ENCODE results near the gene LCN2.

The LCN2 gene

GRCh38 chr9:128136816-128137793 lies 12.1 kb upstream of the LCN2 start:
- Histone ChIP-seq H3K4me1 (ENCODE audit: control extremely low read depth in 1 of 4, control insufficient read depth in 4 of 4, insufficient read depth in 4 of 4, low read length in 3 of 4) (peaks cover 0 to 8% (median 6%) of the 10 kb centered on the region in 4 experiments), H3K4me3 (ENCODE audit: control insufficient read depth in 1 of 7, extremely low read depth in 1 of 7, insufficient read depth in 4 of 7, low read depth in 2 of 7, low read length in 6 of 7) (no peak overlapping the region), H3K9me3 (ENCODE audit: control extremely low read depth in 1 of 5, control insufficient read depth in 4 of 5, insufficient read depth in 2 of 5, low read depth in 1 of 5, low read length in 4 of 5) (no peaks in the 10 kb centered on the region), H3K36me3 (ENCODE audit: control insufficient read depth in 4 of 4, insufficient read depth in 4 of 4, low read length in 3 of 4) (no peaks in the 10 kb centered on the region), H3K27me3 (replicated peaks in 2 of 5; ENCODE audit: control insufficient read depth in 4 of 5, insufficient read depth in 5 of 5, low read length in 4 of 5) (no peaks in the 10 kb centered on the region), H3K27ac (ENCODE audit: insufficient read depth in 1 of 2, low read depth in 1 of 2, low read length in 2 of 2, poor library complexity in 1 of 2, severe bottlenecking in 2 of 2) (no peak overlapping the region)
- peak in 2 of 3 donors; percentile 24 to 61 for DNase-seq
- ChIA-PET CTCF (interaction anchor here (1.0 to 1.7 kb wide), 5 partner anchors 8 to 20 kb away, joined by 3 to 6 read pairs (median 4); no protein-coding TSS in a partner anchor), POLR2A (no interaction called here)
- 87% methylated on average over 14 of the region's 18 CpGs for WGBS (ENCODE audit: insufficient coverage)

- Histone ChIP-seq H3K4me1 (ENCODE audit: control extremely low read depth in 1 of 4, control insufficient read depth in 4 of 4, insufficient read depth in 4 of 4, low read length in 3 of 4) (peaks cover 0 to 14% (median 7%) of the 10 kb centered on the region in 4 experiments), H3K9me3 (ENCODE audit: control extremely low read depth in 1 of 5, control insufficient read depth in 4 of 5, insufficient read depth in 2 of 5, low read depth in 1 of 5, low read length in 4 of 5) (no peaks in the 10 kb centered on the region), H3K27ac (ENCODE audit: insufficient read depth in 1 of 2, low read depth in 1 of 2, low read length in 2 of 2, poor library complexity in 1 of 2, severe bottlenecking in 2 of 2) (no peak overlapping the region), H3K36me3 (ENCODE audit: control insufficient read depth in 4 of 4, insufficient read depth in 4 of 4, low read length in 3 of 4) (no peaks in the 10 kb centered on the region), H3K4me3 (ENCODE audit: control insufficient read depth in 1 of 7, extremely low read depth in 1 of 7, insufficient read depth in 4 of 7, low read depth in 2 of 7, low read length in 6 of 7) (no peak overlapping the region), H3K27me3 (replicated peaks in 2 of 5; ENCODE audit: control insufficient read depth in 4 of 5, insufficient read depth in 5 of 5, low read length in 4 of 5) (no peaks in the 10 kb centered on the region)
- 100% methylated on average over 2 of the region's 3 CpGs for WGBS (ENCODE audit: insufficient coverage)
- CTCF ChIA-PET: interaction anchor here (1.0 to 1.4 kb wide), 2 partner anchors 8 to 9 kb away, joined by 3 to 6 read pairs; no protein-coding TSS in a partner anchor
- no peak for DNase-seq
- POLR2A ChIA-PET: no interaction called here
Measured at GRCh38 chr9:128138001-128138400, 11.3 kb upstream of the LCN2 start.

GRCh38 chr9:128139621-128140020 lies 9.6 kb upstream of the LCN2 start:
- H3K4me1 ChIP-seq (ENCODE audit: control extremely low read depth in 1 of 4, control insufficient read depth in 4 of 4, insufficient read depth in 4 of 4, low read length in 3 of 4): peaks cover 0 to 14% (median 7%) of the 10 kb centered on the region in 4 experiments
- ChIA-PET CTCF (no interaction called here), POLR2A (no interaction called here)
- 100% methylated on average over 4 of the region's 16 CpGs for WGBS (ENCODE audit: insufficient coverage)
- H3K36me3 ChIP-seq (ENCODE audit: control insufficient read depth in 4 of 4, insufficient read depth in 4 of 4, low read length in 3 of 4): no peaks in the 10 kb centered on the region
- no peak overlapping the region for H3K4me3 ChIP-seq (ENCODE audit: control insufficient read depth in 1 of 7, extremely low read depth in 1 of 7, insufficient read depth in 4 of 7, low read depth in 2 of 7, low read length in 6 of 7)
- no peaks in the 10 kb centered on the region for H3K9me3 ChIP-seq (ENCODE audit: control extremely low read depth in 1 of 5, control insufficient read depth in 4 of 5, insufficient read depth in 2 of 5, low read depth in 1 of 5, low read length in 4 of 5)
- no peak for DNase-seq
- H3K27ac ChIP-seq (ENCODE audit: insufficient read depth in 1 of 2, low read depth in 1 of 2, low read length in 2 of 2, poor library complexity in 1 of 2, severe bottlenecking in 2 of 2): no peak overlapping the region
- H3K27me3 ChIP-seq (replicated peaks in 2 of 5; ENCODE audit: control insufficient read depth in 4 of 5, insufficient read depth in 5 of 5, low read length in 4 of 5): no peaks in the 10 kb centered on the region

- Histone ChIP-seq H3K27ac (ENCODE audit: insufficient read depth in 1 of 2, low read depth in 1 of 2, low read length in 2 of 2, poor library complexity in 1 of 2, severe bottlenecking in 2 of 2) (no peak overlapping the region), H3K9me3 (ENCODE audit: control extremely low read depth in 1 of 5, control insufficient read depth in 4 of 5, insufficient read depth in 2 of 5, low read depth in 1 of 5, low read length in 4 of 5) (no peaks in the 10 kb centered on the region), H3K36me3 (ENCODE audit: control insufficient read depth in 4 of 4, insufficient read depth in 4 of 4, low read length in 3 of 4) (no peaks in the 10 kb centered on the region), H3K4me1 (ENCODE audit: control extremely low read depth in 1 of 4, control insufficient read depth in 4 of 4, insufficient read depth in 4 of 4, low read length in 3 of 4) (peaks cover 0 to 8% (median 2%) of the 10 kb centered on the region in 4 experiments), H3K4me3 (ENCODE audit: control insufficient read depth in 1 of 7, extremely low read depth in 1 of 7, insufficient read depth in 4 of 7, low read depth in 2 of 7, low read length in 6 of 7) (no peak overlapping the region), H3K27me3 (replicated peaks in 2 of 5; ENCODE audit: control insufficient read depth in 4 of 5, insufficient read depth in 5 of 5, low read length in 4 of 5) (no peaks in the 10 kb centered on the region)
- WGBS (ENCODE audit: insufficient coverage): 86% methylated on average over 2 of the region's 3 CpGs
- POLR2A ChIA-PET: no interaction called here
- DNase-seq: no peak
- CTCF ChIA-PET: interaction anchor here (0.7 kb wide), 1 partner anchor 24 kb away, joined by 4 read pairs; no protein-coding TSS in a partner anchor
Measured at GRCh38 chr9:128141604-128142003, 7.6 kb upstream of the LCN2 start.

- CTCF ChIA-PET: interaction anchor here (0.7 kb wide), 1 partner anchor 24 kb away, joined by 4 read pairs; no protein-coding TSS in a partner anchor
- H3K4me3 ChIP-seq (ENCODE audit: control insufficient read depth in 1 of 7, extremely low read depth in 1 of 7, insufficient read depth in 4 of 7, low read depth in 2 of 7, low read length in 6 of 7): no peak overlapping the region
- no peaks in the 10 kb centered on the region for H3K36me3 ChIP-seq (ENCODE audit: control insufficient read depth in 4 of 4, insufficient read depth in 4 of 4, low read length in 3 of 4)
- 53% methylated on average over 4 of the region's 4 CpGs for WGBS (ENCODE audit: insufficient coverage)
- H3K27me3 ChIP-seq (replicated peaks in 2 of 5; ENCODE audit: control insufficient read depth in 4 of 5, insufficient read depth in 5 of 5, low read length in 4 of 5): no peaks in the 10 kb centered on the region
- no peaks in the 10 kb centered on the region for H3K9me3 ChIP-seq (ENCODE audit: control extremely low read depth in 1 of 5, control insufficient read depth in 4 of 5, insufficient read depth in 2 of 5, low read depth in 1 of 5, low read length in 4 of 5)
- DNase-seq: no peak
- H3K27ac ChIP-seq (ENCODE audit: insufficient read depth in 1 of 2, low read depth in 1 of 2, low read length in 2 of 2, poor library complexity in 1 of 2, severe bottlenecking in 2 of 2): no peak overlapping the region
- H3K4me1 ChIP-seq (ENCODE audit: control extremely low read depth in 1 of 4, control insufficient read depth in 4 of 4, insufficient read depth in 4 of 4, low read length in 3 of 4): peaks cover 0 to 8% (median 2%) of the 10 kb centered on the region in 4 experiments
- POLR2A ChIA-PET: no interaction called here
Measured at GRCh38 chr9:128142061-128142460, 7.2 kb upstream of the LCN2 start.

GRCh38 chr9:128142596-128142995 lies 6.7 kb upstream of the LCN2 start:
- no CpG with 5 or more reads among the region's 2 CpGs for WGBS (ENCODE audit: insufficient coverage)
- DNase-seq: no peak
- ChIA-PET POLR2A (interaction anchor here (0.7 to 1.1 kb wide), 2 partner anchors 8 to 17 kb away, joined by 3 read pairs; partner anchors contain the start of gene BBLN), CTCF (interaction anchor here (0.7 to 1.5 kb wide), 3 partner anchors 13 to 26 kb away, joined by 4 read pairs; no protein-coding TSS in a partner anchor)
- H3K4me3 ChIP-seq (ENCODE audit: control insufficient read depth in 1 of 7, extremely low read depth in 1 of 7, insufficient read depth in 4 of 7, low read depth in 2 of 7, low read length in 6 of 7): no peak overlapping the region
- no peaks in the 10 kb centered on the region for H3K36me3 ChIP-seq (ENCODE audit: control insufficient read depth in 4 of 4, insufficient read depth in 4 of 4, low read length in 3 of 4)
- no peak overlapping the region for H3K27ac ChIP-seq (ENCODE audit: insufficient read depth in 1 of 2, low read depth in 1 of 2, low read length in 2 of 2, poor library complexity in 1 of 2, severe bottlenecking in 2 of 2)
- H3K27me3 ChIP-seq (replicated peaks in 2 of 5; ENCODE audit: control insufficient read depth in 4 of 5, insufficient read depth in 5 of 5, low read length in 4 of 5): no peaks in the 10 kb centered on the region
- no peaks in the 10 kb centered on the region for H3K9me3 ChIP-seq (ENCODE audit: control extremely low read depth in 1 of 5, control insufficient read depth in 4 of 5, insufficient read depth in 2 of 5, low read depth in 1 of 5, low read length in 4 of 5)
- H3K4me1 ChIP-seq (ENCODE audit: control extremely low read depth in 1 of 4, control insufficient read depth in 4 of 4, insufficient read depth in 4 of 4, low read length in 3 of 4): peaks cover 0 to 8% (median 2%) of the 10 kb centered on the region in 4 experiments

All from common myeloid progenitor, CD34-positive (primary cell).